PC-9 (cell line): Measurements from ENCODE around the gene LIAS. TPM values are rescaled to one million over a fixed set of nuclear protein-coding genes. Genes with fewer than 3 reads are reported as not detected.
A peak's percentile ranks its signal among the peaks of the same experiment; 100 is the strongest.

Experiments
- BruUV-seq: library from RNA; stranded (reverse); fragments of 400-500 nt; replicated peaks from 2 replicates; lab custom pipeline; 2021; lab: Mats Ljungman, UMichigan
- CTCF ChIA-PET: fragments of 300-600 bp; sonication (Branson Sonifier 250); formaldehyde crosslinking; loops from one replicate; lab custom pipeline; 2022; ENCODE audit warnings: antibody characterized with exemption; lab: Charles Lee
- POLR2A ChIA-PET: fragments of 300-600 bp; sonication (Branson Sonifier 250); formaldehyde crosslinking; loops from one replicate; lab custom pipeline; 2022; ENCODE audit warnings: antibody characterized with exemption; ENCODE audit not compliant: unreplicated experiment; lab: Charles Lee
- DNase-seq, 2 experiments: peaks; one replicate each; pipeline versions ENCODE4 v3.0.0 to v3.0.0-alpha.2; 2015 to 2022; ENCODE audit warnings: mixed read lengths in 1 of 2
- H2AFZ ChIP-seq: fragments of 200-600 bp; sonication (generic); 2 replicates; pipeline ENCODE4 v1.8.1; 2017; ENCODE audit warnings: antibody characterized with exemption
- H3F3A ChIP-seq: fragments of 200-600 bp; sonication (generic); 2 replicates; pipeline ENCODE4 v1.8.1; 2017; ENCODE audit warnings: antibody characterized with exemption, mild to moderate bottlenecking, low read depth; ENCODE audit not compliant: insufficient read depth
- H3K27ac ChIP-seq: fragments of 200-600 bp; sonication (generic); 2 replicates; pipeline ENCODE4 v1.6.1; 2016; ENCODE audit warnings: mixed run types
- H3K27me3 ChIP-seq: fragments of 200-600 bp; sonication (generic); 2 replicates; pipeline ENCODE4 v1.6.1; 2016; ENCODE audit warnings: low read depth, mixed run types; ENCODE audit not compliant: insufficient read depth
- H3K36me3 ChIP-seq: fragments of 200-600 bp; sonication (generic); 2 replicates; pipeline ENCODE4 v1.6.1; 2016; ENCODE audit warnings: low read depth, mixed run types
- H3K4me1 ChIP-seq: fragments of 200-600 bp; sonication (generic); replicated peaks from 2 replicates; pipeline ENCODE4 v1.6.1; 2016; ENCODE audit warnings: mixed run types; ENCODE audit not compliant: insufficient read depth
- H3K4me2 ChIP-seq: fragments of 200-600 bp; sonication (generic); 2 replicates; pipeline ENCODE4 v1.6.1; 2017; ENCODE audit warnings: mixed run types
- H3K4me3 ChIP-seq: fragments of 200-600 bp; sonication (generic); 2 replicates; pipeline ENCODE4 v1.6.1; 2016; ENCODE audit warnings: mixed run types
- H3K79me2 ChIP-seq: fragments of 200-600 bp; sonication (generic); 2 replicates; pipeline ENCODE4 v1.6.1; 2017; ENCODE audit warnings: low read depth, mixed run types
- H3K9me2 ChIP-seq: fragments of 200-600 bp; sonication (generic); 2 replicates; pipeline ENCODE4 v1.8.1; 2017; ENCODE audit warnings: mild to moderate bottlenecking; ENCODE audit not compliant: insufficient read depth
- H3K9me3 ChIP-seq: fragments of 200-600 bp; sonication (generic); 2 replicates; pipeline ENCODE4 v1.8.1; 2016; ENCODE audit warnings: low read depth; ENCODE audit not compliant: insufficient read depth
- H4K20me1 ChIP-seq: fragments of 200-600 bp; sonication (generic); 2 replicates; pipeline ENCODE4 v1.8.1; 2017; ENCODE audit not compliant: insufficient read depth
- CTCF ChIP-seq: fragments of 200-600 bp; sonication (generic); conservative IDR thresholded peaks from 2 replicates; pipeline ENCODE4 v1.6.1; 2017; ENCODE audit warnings: mixed run types, antibody characterized with exemption, mild to moderate bottlenecking, moderate library complexity
- EZH2 ChIP-seq: fragments of 200-600 bp; sonication (generic); IDR thresholded peaks from 2 replicates; pipeline ENCODE4 v1.8.0; 2017; ENCODE audit warnings: antibody characterized with exemption, low read depth
- intact Hi-C: fragments of 100-400 bp; cut with micrococcal nuclease; formaldehyde crosslinking; loops from one replicate; pipeline ENCODE4 v1.10.0; 2022; ENCODE audit not compliant: unreplicated experiment
- total RNA-seq: library from RNA; stranded (reverse); gene quantifications from 2 replicates; pipeline ENCODE4 v1.2.3, GENCODE V29; 2021

The LIAS gene
- total RNA-seq, 1 experiment from 2014 or later: 16.4 TPM

- Histone ChIP-seq H3K27ac (peak overlapping the region; percentile 32), H3K4me3 (peak overlapping the region; percentile 78; the same call in 1 of the 2 replicates)
- POLR2A ChIA-PET: no interaction called here
These were observed 65.5 kb downstream of the LIAS start for GRCh38 chr4:39524161-39524957.

GRCh38 chr4:39525822-39526690 is 67.2 kb downstream of the LIAS start:
- BruUV-seq: no TSS peak
- Histone ChIP-seq H3K9me2 (no peaks in the 10 kb centered on the region), H4K20me1 (peaks cover 9% of the 10 kb centered on the region), H3K27me3 (no peaks in the 10 kb centered on the region), H3K9me3 (peaks cover 11% of the 10 kb centered on the region), H3K4me2 (peak overlapping the region; percentile 85), H2AFZ (peak overlapping the region; percentile 47; the same call in 1 of the 2 replicates), H3K4me3 (peak overlapping the region; percentile 78), H3K79me2 (peaks cover 91% of the 10 kb centered on the region), H3K4me1 (peaks cover 54% of the 10 kb centered on the region), H3F3A (peaks cover 35% of the 10 kb centered on the region), H3K27ac (peak overlapping the region; percentile 95), H3K36me3 (peaks cover 32% of the 10 kb centered on the region)
- intact Hi-C loops: loop anchor here (5.0 kb wide), 2 partner anchors 59 to 171 kb away; partner anchors contain the start of gene UBE2K
- POLR2A ChIA-PET: interaction anchor here (0.6 kb wide), 1 partner anchor 172 kb away, joined by 4 read pairs; no protein-coding TSS in a partner anchor
- CTCF ChIA-PET: interaction anchor here (0.6 kb wide), 2 partner anchors 16 to 130 kb away, joined by 3 to 6 read pairs; no protein-coding TSS in a partner anchor
- DNase-seq: no peak
- TF ChIP-seq CTCF (no peak), EZH2 (no peak)

More at GRCh38 chr4:39524161-39524957, 65.5 kb downstream of the LIAS start:
- Histone ChIP-seq H3F3A (peaks cover 49% of the 10 kb centered on the region), H3K27me3 (no peaks in the 10 kb centered on the region), H4K20me1 (peaks cover 9% of the 10 kb centered on the region), H3K4me1 (peaks cover 50% of the 10 kb centered on the region), H3K9me3 (no peaks in the 10 kb centered on the region), H3K9me2 (no peaks in the 10 kb centered on the region), H3K4me2 (peak overlapping the region; percentile 85), H3K79me2 (peaks cover 90% of the 10 kb centered on the region), H2AFZ (no peak overlapping the region), H3K36me3 (peaks cover 29% of the 10 kb centered on the region; the same call in 1 of the 2 replicates)
- DNase-seq: no peak
- intact Hi-C loops: no loop called here
- CTCF ChIA-PET: no interaction called here
- BruUV-seq: no TSS peak
- TF ChIP-seq EZH2 (no peak), CTCF (no peak)
